Ovary (tissue), 9 donors: ENCODE results near the gene CGN. TPM values are rescaled to one million over a fixed set of nuclear protein-coding genes. Genes with fewer than 3 reads are reported as not detected.

Experiments used
- DNase-seq, 5 donors: peaks; one replicate each; pipeline ENCODE4 v3.0.0-alpha.2; 2019 to 2020
- H3K27ac ChIP-seq, 2 donors: fragments of 200-600 bp; one replicate each; pipeline versions ENCODE4 v1.5.1 to v1.8.0; 2019 to 2022
- H3K27me3 ChIP-seq: fragments of 200-600 bp; one replicate; pipeline ENCODE4 v1.8.0; 2022
- H3K36me3 ChIP-seq: fragments of 200-600 bp; sonication (generic); one replicate; pipeline ENCODE4 v1.5.1; 2019
- H3K4me1 ChIP-seq: one replicate; pipeline ENCODE4 v1.8.1; 2013; ENCODE audit warnings: mild to moderate bottlenecking, moderate library complexity; ENCODE audit not compliant: insufficient read depth
- H3K4me3 ChIP-seq: fragments of 200-600 bp; sonication (generic); one replicate; pipeline ENCODE4 v1.5.1; 2017
- H3K9me3 ChIP-seq, 2 donors: fragments of 200-600 bp in 1 of 2; sonication (generic) in 1 of 2; one replicate each; pipeline versions ENCODE4 v1.5.1 to v1.8.1; 2013 to 2019; ENCODE audit warnings: mild to moderate bottlenecking in 1 of 2, moderate library complexity in 1 of 2
- EP300 ChIP-seq: sonication (generic); formaldehyde crosslinking; IDR thresholded peaks from one replicate; pipeline ENCODE4 v1.6.1; 2017; ENCODE audit warnings: antibody characterized with exemption
- POLR2A ChIP-seq: fragments of 450-650 bp; IDR thresholded peaks from one replicate; pipeline ENCODE4 v1.6.1; 2017; ENCODE audit warnings: antibody characterized with exemption, mild to moderate bottlenecking, moderate library complexity
- WGBS, 3 donors: extraction: QIAGEN DNeasy Blood & Tissue Kit in 1 of 3; methylation state at CpG; one replicate each; pipeline versions ENCODE4 v1.1.5 to v1.1.7; 2013 to 2017; 5-methylcytosine and 5-hydroxymethylcytosine counted together
- intact Hi-C, 4 donors: fragments of 100-400 bp; cut with DNase I; formaldehyde crosslinking; loops; one replicate each; pipeline versions ENCODE4 v1.11.0 to v1.15.1; 2022 to 2023
- polyA plus RNA-seq, 2 donors: library from polyadenylated mRNA; stranded (reverse); fragments of 200-250 nt in 1 of 2; fragments of 350-450 nt in 1 of 2; fragmentation: Illumina TruSeq in 1 of 2; extraction: RNeasy Lipid Tissue Mini Kit (QIAGEN cat#74804) in 1 of 2; gene quantifications; one replicate each; pipeline ENCODE4 v1.2.3, GENCODE V29; 2013 to 2014
- total RNA-seq, 7 donors: library from RNA; depleted of rRNA in 2 of 7; stranded (reverse); fragments of >200 nt in 2 of 7; fragmentation: NEBNext Ultra II Directional in 3 of 7; extraction: Animal tissue kit (Norgen Biotek cat#: 25700) in 3 of 7; gene quantifications; one replicate each; pipeline versions ENCODE4 v1.1.0 to v1.2.4, GENCODE V29; 2016 to 2023
- TF ChIP-seq, protein P1 (sequence below), 3 donors: fragments of 450-650 bp in 2 of 3; fragments of 200-600 bp in 1 of 3; IDR thresholded peaks; one replicate each; pipeline versions ENCODE4 v1.5.1 to v1.8.0; 2016 to 2022; ENCODE audit warnings: antibody characterized with exemption in 3 of 3, mild to moderate bottlenecking in 1 of 3
- donor health status: DM: no; HTN: no; CAD: no; lungs with moderate emphysema.
- donor health status: DM: no; HTN: no; CAD: no.
- donor health status: Bipolar disorder and iron deficiency.
- donor health status: DM: yes; HTN: yes; CAD: no.
- donor health status: DM: no; HTN: no; CAD: no.
- donor health status: DM: yes; HTN: yes; CAD: no.

CGN gene
- total and polyA plus RNA-seq, 9 donors: 1.0 to 26.8 (median 4.3) TPM

DNA sequence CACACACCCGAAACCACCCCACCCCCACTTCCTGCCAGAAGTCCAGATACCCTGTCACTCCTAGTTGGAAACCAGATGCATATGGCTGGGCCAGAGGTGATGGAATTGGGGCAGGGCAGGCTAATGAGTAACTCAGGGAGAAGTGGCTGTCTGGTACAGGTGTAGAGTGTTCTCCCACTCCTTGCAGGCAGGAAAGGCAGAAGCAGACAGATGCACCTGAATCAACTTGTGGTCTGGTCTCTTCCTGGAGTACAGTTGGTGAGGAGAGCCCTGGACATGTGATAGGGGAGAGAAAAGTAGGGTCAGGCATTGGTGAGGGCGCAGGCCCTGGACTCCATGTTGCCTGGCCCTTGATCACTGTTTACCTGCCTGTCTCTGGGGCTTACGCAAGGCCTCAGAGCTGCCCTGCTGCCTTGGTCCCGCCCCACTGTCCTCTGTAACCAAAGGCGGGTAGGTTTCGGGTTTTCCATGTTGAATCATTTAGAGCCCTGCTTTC is 2.5 kb downstream of the CGN start:
- peaks cover 6% of the 10 kb centered on the region for H3K4me1 ChIP-seq
- no peaks in the 10 kb centered on the region for H3K9me3 ChIP-seq
- H3K27ac ChIP-seq: no peak overlapping the region
- intact Hi-C loops: no loop called here
- H3K27me3 ChIP-seq: no peaks in the 10 kb centered on the region
- no peak for DNase-seq
- 83 to 85% (median 83%) methylated on average over 6 of the region's 6 CpGs for WGBS, 3 donors
- no peak for TF ChIP-seq POLR2A
- TF ChIP-seq, protein P1, sequence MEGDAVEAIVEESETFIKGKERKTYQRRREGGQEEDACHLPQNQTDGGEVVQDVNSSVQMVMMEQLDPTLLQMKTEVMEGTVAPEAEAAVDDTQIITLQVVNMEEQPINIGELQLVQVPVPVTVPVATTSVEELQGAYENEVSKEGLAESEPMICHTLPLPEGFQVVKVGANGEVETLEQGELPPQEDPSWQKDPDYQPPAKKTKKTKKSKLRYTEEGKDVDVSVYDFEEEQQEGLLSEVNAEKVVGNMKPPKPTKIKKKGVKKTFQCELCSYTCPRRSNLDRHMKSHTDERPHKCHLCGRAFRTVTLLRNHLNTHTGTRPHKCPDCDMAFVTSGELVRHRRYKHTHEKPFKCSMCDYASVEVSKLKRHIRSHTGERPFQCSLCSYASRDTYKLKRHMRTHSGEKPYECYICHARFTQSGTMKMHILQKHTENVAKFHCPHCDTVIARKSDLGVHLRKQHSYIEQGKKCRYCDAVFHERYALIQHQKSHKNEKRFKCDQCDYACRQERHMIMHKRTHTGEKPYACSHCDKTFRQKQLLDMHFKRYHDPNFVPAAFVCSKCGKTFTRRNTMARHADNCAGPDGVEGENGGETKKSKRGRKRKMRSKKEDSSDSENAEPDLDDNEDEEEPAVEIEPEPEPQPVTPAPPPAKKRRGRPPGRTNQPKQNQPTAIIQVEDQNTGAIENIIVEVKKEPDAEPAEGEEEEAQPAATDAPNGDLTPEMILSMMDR (IDR thresholded peaks at IDR 0.05): no peak
- no peak for TF ChIP-seq EP300
- H3K36me3 ChIP-seq: no peaks in the 10 kb centered on the region
- no peak overlapping the region for H3K4me3 ChIP-seq

DNA sequence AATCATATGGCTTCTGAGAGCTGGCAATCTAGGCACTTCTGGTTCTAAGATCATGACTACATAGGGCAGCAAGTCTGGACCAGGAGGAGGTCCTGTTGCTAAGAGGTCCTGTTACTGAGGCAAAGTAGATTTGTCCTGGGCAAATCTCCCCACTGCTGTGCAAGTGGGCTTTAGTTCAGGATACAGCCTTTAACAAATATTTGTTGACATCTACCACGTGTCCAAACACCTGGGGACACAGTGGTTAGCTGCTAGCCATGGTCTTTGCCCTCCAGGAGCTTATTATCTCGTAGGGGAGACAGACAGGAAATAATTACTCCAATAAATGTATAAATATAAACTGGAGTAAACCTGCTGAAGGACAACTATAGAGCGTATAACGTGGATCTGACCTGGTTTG is 3.2 kb downstream of the CGN start:
- Histone ChIP-seq H3K9me3 (no peaks in the 10 kb centered on the region), H3K4me3 (no peak overlapping the region), H3K4me1 (peaks cover 6% of the 10 kb centered on the region), H3K27me3 (no peaks in the 10 kb centered on the region), H3K36me3 (no peaks in the 10 kb centered on the region), H3K27ac (no peak overlapping the region)
- no peak for TF ChIP-seq POLR2A
- TF ChIP-seq EP300: no peak
- TF ChIP-seq, protein P1 (IDR thresholded peaks at IDR 0.05): no peak
- DNase-seq: no peak
- intact Hi-C loops: no loop called here
- 85 to 92% (median 88%) methylated on average over 4 of the region's 4 CpGs for WGBS, 3 donors

DNA sequence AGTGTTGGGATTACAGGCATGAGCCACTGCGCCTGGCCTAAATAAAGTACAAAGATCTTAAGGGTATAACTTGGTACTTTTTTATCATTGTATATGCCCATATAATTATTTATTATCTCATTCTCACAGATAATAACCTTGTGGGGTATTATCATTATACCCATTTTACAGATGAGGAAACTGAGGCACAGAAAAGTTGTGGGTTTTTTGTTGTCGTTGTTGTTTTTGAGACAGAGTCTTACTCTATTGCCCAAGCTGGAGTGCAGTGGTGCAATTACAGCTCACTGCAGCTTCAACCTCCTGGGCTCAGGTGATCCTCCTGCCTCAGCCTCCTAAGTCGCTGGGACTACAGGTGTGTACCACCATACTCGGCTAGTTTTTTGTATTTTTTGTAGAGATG is 4.1 kb downstream of the CGN start:
- H3K4me3 ChIP-seq: no peak overlapping the region
- H3K27ac ChIP-seq: no peak overlapping the region
- WGBS, 3 donors: 96 to 98% (median 97%) methylated on average over 4 of the region's 4 CpGs
- H3K36me3 ChIP-seq: no peaks in the 10 kb centered on the region
- H3K27me3 ChIP-seq: no peaks in the 10 kb centered on the region
- TF ChIP-seq POLR2A (no peak), EP300 (no peak)
- TF ChIP-seq, protein P1 (IDR thresholded peaks at IDR 0.05): no peak
- no peaks in the 10 kb centered on the region for H3K9me3 ChIP-seq
- intact Hi-C loops: no loop called here
- no peak for DNase-seq
- H3K4me1 ChIP-seq: peaks cover 8% of the 10 kb centered on the region

DNA sequence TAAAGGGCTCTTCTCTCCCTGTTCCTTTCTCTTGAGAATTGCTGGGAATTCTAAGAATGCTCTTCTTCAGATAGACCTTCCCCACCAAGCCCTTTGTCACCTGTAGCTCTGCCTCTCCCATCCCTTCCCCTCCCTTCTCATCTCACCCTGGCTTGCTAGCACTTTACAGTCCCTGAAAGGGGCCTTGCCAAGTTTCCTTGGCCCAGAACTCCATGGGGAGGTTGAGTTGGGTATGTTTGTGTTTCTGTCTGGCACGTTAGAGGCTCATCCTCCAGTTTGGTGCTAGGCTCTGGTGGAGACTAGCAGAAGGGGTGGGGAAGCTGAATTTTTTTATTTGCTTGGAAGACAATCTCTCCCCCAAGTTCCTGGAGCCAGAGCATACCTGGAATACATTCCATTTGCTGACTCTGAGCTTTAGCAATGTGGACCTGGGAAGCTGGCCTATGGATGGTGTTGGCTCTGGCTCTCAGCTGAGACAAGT is 4.9 kb downstream of the CGN start:
- Histone ChIP-seq H3K27me3 (no peaks in the 10 kb centered on the region), H3K4me3 (no peak overlapping the region), H3K4me1 (peaks cover 12% of the 10 kb centered on the region), H3K27ac (no peak overlapping the region), H3K36me3 (no peaks in the 10 kb centered on the region), H3K9me3 (no peaks in the 10 kb centered on the region)
- TF ChIP-seq POLR2A (no peak), EP300 (no peak)
- TF ChIP-seq, protein P1 (IDR thresholded peaks at IDR 0.05): no peak
- no peak for DNase-seq
- intact Hi-C loops: no loop called here
- WGBS, 3 donors: 32 to 41% (median 40%) methylated on average over 1 of the region's 1 CpG
